Prostate gland (tissue), 2 donors: ENCODE results near the gene CSRNP2.

ENCODE experiments used
- CTCF ChIP-seq, 4 experiments: fragments of 200-600 bp in 2 of 4; fragments of 450-650 bp in 2 of 4; sonication (generic) in 2 of 4; IDR thresholded peaks; 1 replicate in 3 of 4; 2 replicates in 1 of 4; pipeline ENCODE4 v1.5.1; 2016 to 2019; ENCODE audit warnings: antibody characterized with exemption in 4 of 4, mild to moderate bottlenecking in 2 of 4, moderate library complexity in 2 of 4
- POLR2A ChIP-seq: fragments of 450-650 bp; IDR thresholded peaks from one replicate; pipeline ENCODE4 v1.6.1; 2016; ENCODE audit warnings: antibody characterized with exemption, mild to moderate bottlenecking
- POLR2AphosphoS5 ChIP-seq: sonication (generic); formaldehyde crosslinking; IDR thresholded peaks from one replicate; pipeline ENCODE4 v1.6.1; 2017; ENCODE audit warnings: antibody characterized with exemption

- TF ChIP-seq CTCF (IDR thresholded peaks at IDR 0.05) (no peak), POLR2AphosphoS5 (no peak), POLR2A (no peak)
These were observed 58.0 kb downstream of the CSRNP2 start for GRCh38 chr12:51025338-51025835.
